Esophagus muscularis mucosa (tissue), 3 donors: ENCODE data around the gene CAMK1D.

ENCODE experiments used
- CTCF ChIP-seq, 3 experiments: fragments of 200-600 bp in 2 of 3; fragments of 450-650 bp in 1 of 3; sonication (generic) in 2 of 3; IDR thresholded peaks; one replicate each; pipeline ENCODE4 v1.5.1; 2017 to 2019; ENCODE audit warnings: antibody characterized with exemption in 3 of 3, mild to moderate bottlenecking in 2 of 3, moderate library complexity in 1 of 3
- POLR2A ChIP-seq: fragments of 450-650 bp; IDR thresholded peaks from one replicate; pipeline ENCODE4 v1.6.1; 2017; ENCODE audit warnings: antibody characterized with exemption, moderate library complexity, mild to moderate bottlenecking, low read depth

GRCh38 chr10:12834721-12835120 lies 485.4 kb downstream of the CAMK1D start:
- TF ChIP-seq CTCF (IDR thresholded peaks at IDR 0.05) (no peak), POLR2A (no peak)
